Stimulated activated CD4-positive, alpha-beta T cell treated with anti-CD3 and anti-CD28 coated beads, Interleukin-2, amount 100 ng/mL, for 48 hours (primary cell): ENCODE measurements around the gene FRMD7.

Experiments
- DNase-seq, 2 donors: peaks; one replicate each; pipeline ENCODE4 v3.0.0-alpha.2; 2020

The FRMD7 gene

GRCh38 chrX:132031867-132032266 lies 96.0 kb downstream of the FRMD7 start:
- no peak for DNase-seq

GRCh38 chrX:132030264-132030663 lies 97.6 kb downstream of the FRMD7 start:
- DNase-seq, result no peak
